Dendritic cell treated with granulocyte-macrophage colony-stimulating factor and Interleukin-4, amounts not matched to agents 40 ng/mL and 50 ng/mL, for 4 days (primary cell): Measurements from ENCODE around the gene ZNF341.

ENCODE experiments used
- H3K27ac Mint-ChIP-seq: one replicate; pipeline ENCODE4 v1.8.0; 2022; ENCODE audit warnings: mild to moderate bottlenecking, mixed read lengths
- H3K27me3 Mint-ChIP-seq: one replicate; pipeline ENCODE4 v1.8.0; 2022; ENCODE audit warnings: mild to moderate bottlenecking, mixed read lengths
- H3K36me3 Mint-ChIP-seq: one replicate; pipeline ENCODE4 v1.8.0; 2022; ENCODE audit warnings: low read depth, mixed read lengths
- H3K4me1 Mint-ChIP-seq: one replicate; pipeline ENCODE4 v1.8.0; 2022; ENCODE audit warnings: low read depth, mixed read lengths
- H3K4me3 Mint-ChIP-seq: one replicate; pipeline ENCODE4 v1.8.0; 2022; ENCODE audit warnings: mild to moderate bottlenecking, moderate library complexity, mixed read lengths
- H3K9me3 Mint-ChIP-seq: one replicate; pipeline ENCODE4 v1.8.0; 2022; ENCODE audit warnings: mixed read lengths
- intact Hi-C: fragments of 100-400 bp; cut with micrococcal nuclease; formaldehyde crosslinking; loops from one replicate; pipeline ENCODE4 v1.15.0; 2022

The ZNF341 gene

DNA sequence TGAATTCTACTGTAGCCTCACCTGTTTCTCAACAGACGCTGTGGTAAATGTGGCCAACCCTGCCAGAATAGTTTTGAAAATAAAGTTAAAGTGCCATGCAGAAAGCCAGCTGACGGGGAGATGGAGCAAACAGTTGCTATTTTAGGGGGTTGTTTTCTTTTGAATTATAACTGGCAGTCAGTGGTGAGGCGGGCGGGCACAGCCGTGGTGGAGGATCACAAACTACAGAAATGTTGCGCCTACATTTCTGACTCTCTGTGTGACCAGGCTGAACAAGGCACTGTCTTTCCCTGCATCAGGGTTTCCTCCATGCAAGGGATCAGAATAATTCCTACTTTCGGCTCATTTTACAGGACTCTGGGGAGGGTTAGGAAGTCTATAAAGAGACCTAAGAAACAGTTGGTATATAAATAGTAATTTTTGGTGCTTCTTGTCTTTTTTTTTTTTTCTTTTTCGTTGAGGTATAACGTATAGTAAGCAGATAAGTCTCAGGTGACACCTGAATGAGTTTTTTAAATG, 96.6 kb downstream of the ZNF341 start:
- H3K4me3 Mint-ChIP-seq, result no peak overlapping the region
- H3K27me3 Mint-ChIP-seq, result no peaks in the 10 kb centered on the region
- peaks cover 83% of the 10 kb centered on the region for H3K4me1 Mint-ChIP-seq
- H3K27ac Mint-ChIP-seq, result peak overlapping the region; percentile 39
- no peaks in the 10 kb centered on the region for H3K9me3 Mint-ChIP-seq
- H3K36me3 Mint-ChIP-seq, result peaks cover 56% of the 10 kb centered on the region
- intact Hi-C loops, result no loop called here

DNA sequence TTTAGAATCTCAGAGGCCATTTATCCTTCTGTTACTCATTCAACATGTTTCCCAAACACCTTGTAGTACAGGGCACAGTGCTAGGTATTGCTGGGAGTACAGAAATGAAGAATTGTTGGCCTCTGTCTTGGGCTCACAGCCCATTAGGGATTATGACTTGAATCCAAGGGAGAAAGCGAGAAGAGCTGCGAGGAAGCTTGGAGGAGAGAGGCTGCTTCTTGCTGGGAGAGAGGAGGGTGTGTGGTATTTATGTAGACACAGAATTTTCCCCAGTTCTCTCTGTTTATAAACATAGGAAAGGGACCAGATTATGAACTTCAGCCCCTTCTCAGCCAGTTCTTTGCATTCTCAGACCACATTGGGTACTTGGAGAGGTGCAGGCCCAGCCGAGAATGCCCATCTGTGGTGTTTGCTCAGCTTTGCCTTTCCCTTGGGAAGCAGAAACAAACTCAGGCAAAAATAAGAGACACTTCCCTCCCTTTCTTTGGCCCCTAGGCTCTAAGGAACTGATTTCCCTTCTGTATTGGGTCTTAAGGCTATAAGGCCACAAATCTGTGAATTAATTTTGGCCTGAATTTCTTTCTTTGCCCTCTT, 97.3 kb downstream of the ZNF341 start:
- no peaks in the 10 kb centered on the region for H3K27me3 Mint-ChIP-seq
- peaks cover 56% of the 10 kb centered on the region for H3K36me3 Mint-ChIP-seq
- intact Hi-C loops, result no loop called here
- H3K4me3 Mint-ChIP-seq, result no peak overlapping the region
- peak overlapping the region; percentile 48 for H3K27ac Mint-ChIP-seq
- H3K9me3 Mint-ChIP-seq, result no peaks in the 10 kb centered on the region
- peaks cover 89% of the 10 kb centered on the region for H3K4me1 Mint-ChIP-seq

DNA sequence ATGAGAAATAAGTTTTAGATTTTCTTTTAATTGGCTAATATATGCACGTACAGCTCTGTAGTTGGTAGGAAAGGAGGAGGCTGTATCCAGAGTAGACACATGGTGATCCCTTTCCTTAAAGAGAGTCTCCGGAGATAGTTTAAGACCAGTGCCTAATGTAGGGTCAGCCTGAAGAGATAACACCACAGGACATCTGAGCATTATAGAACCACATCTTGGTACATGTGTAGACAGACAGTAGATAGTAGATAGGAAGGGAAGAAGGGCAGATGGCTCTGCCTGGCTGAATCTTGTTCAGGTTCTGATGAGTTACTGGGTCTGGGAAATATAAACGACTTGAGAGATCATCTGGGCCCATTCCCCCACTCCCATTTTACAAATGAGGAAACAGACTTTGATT, 97.8 kb downstream of the ZNF341 start:
- H3K27ac Mint-ChIP-seq, result peak overlapping the region; percentile 48
- H3K36me3 Mint-ChIP-seq, result peaks cover 56% of the 10 kb centered on the region
- H3K9me3 Mint-ChIP-seq, result no peaks in the 10 kb centered on the region
- intact Hi-C loops, result no loop called here
- peaks cover 86% of the 10 kb centered on the region for H3K4me1 Mint-ChIP-seq
- H3K4me3 Mint-ChIP-seq, result no peak overlapping the region
- H3K27me3 Mint-ChIP-seq, result no peaks in the 10 kb centered on the region

DNA sequence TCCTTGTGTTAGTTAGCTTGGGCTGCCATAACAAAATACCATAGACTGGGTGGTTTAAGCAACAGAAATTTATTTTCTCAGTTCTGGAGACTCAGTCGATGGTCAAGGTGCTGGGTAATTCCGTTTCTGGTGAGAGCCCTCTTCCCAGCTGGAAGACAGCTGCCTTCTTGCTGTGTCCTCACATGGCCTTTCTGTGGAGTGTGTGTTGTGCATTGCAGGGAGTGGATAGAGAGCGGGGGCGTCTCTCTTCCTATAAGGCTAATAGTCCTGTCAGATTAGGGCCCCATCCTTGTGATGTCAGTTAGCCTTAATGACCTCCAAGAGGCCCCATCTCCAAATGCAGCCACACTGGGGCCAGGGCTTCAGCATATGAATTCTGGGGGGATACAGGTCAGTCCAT, 98.6 kb downstream of the ZNF341 start:
- Mint-ChIP-seq H3K4me3 (no peak overlapping the region), H3K9me3 (no peaks in the 10 kb centered on the region), H3K27me3 (no peaks in the 10 kb centered on the region), H3K4me1 (peaks cover 85% of the 10 kb centered on the region), H3K27ac (peak overlapping the region; percentile 3), H3K36me3 (peaks cover 62% of the 10 kb centered on the region)
- intact Hi-C loops, result no loop called here

DNA sequence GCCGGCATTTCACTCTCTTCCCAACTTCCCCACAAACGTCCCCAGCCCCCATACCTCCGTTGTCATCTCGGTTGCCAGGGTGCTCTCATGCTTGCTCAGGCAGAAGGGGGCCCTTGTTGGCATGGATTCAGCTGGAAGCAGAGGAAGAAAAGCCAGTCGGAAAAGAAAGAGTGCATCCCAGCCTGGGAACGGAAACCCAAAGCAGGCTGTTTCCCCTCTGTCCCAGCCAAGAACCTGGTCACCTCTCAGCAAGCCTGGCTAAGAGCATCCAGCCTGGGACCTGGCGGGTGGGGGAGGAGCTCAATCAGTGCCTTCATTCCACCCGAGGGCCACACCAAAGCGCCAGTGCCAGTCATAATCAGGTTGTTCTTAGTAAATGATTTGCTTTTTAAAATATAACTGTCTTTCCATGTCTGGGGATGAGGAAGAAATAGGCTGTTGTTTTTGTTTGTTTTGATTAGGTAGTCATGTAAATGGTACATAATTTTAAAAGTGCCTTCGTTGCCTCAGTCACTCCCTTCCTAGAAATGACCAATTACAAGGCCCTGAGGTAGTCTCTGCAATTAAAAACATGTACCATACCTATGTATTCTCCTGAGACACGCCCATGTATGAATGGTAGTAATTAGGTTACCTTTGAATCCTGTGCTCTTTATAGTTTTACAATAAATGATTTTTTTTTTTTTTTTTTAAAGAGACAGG, 100.5 kb downstream of the ZNF341 start:
- Mint-ChIP-seq H3K27me3 (no peaks in the 10 kb centered on the region), H3K4me1 (peaks cover 85% of the 10 kb centered on the region), H3K4me3 (no peak overlapping the region), H3K36me3 (peaks cover 70% of the 10 kb centered on the region), H3K9me3 (no peaks in the 10 kb centered on the region), H3K27ac (no peak overlapping the region)
- intact Hi-C loops, result no loop called here

DNA sequence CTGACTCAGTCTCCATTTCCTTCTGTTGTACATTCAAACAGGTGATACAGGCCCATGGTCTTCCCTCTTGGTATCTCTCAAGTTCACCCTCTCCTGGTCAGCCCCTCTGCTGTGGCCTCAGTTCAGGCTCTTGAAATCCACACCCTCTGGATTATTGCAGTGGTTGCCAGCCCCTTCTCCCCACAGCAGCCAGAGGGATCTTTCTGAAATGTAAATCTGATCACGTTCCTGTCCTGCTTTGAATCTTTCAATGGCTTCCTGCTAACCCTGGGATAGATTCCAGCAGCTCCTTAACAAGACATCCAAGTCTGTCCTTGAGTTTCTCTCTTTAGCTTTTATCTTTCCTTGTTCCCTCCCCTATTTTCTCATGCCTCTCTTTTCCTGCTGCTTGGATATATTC, 101.5 kb downstream of the ZNF341 start:
- Mint-ChIP-seq H3K27me3 (no peaks in the 10 kb centered on the region), H3K9me3 (no peaks in the 10 kb centered on the region), H3K4me1 (peaks cover 86% of the 10 kb centered on the region), H3K4me3 (no peak overlapping the region), H3K27ac (no peak overlapping the region), H3K36me3 (peaks cover 60% of the 10 kb centered on the region)
- intact Hi-C loops, result no loop called here

DNA sequence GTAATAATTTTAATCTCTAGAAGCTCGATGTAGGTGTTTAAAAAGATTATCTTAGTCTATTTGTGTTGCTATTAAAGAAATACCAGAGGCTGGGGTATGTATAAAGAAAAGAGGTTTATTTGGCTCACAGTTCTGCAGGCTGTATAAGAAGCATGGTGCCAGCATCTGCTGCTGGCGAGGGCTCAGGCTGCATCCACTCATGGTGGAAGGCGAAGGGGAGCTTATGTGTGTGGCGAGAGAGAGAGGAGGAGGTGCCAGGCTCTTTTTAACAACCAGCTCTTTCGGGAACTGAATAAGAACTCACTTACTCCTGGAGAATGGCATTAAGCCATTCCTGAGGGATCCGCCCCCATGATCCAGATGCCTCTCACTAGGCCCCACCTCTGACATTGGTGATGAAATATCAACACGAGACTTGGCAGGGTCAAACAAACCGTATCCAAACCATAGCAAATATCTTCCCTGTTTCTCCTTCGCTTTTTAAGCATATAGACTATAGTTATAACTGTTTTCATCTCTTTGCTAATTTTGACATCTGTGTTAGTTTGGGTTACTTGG, 103.9 kb downstream of the ZNF341 start:
- Mint-ChIP-seq H3K4me1 (peaks cover 86% of the 10 kb centered on the region), H3K27me3 (no peaks in the 10 kb centered on the region), H3K27ac (no peak overlapping the region), H3K4me3 (no peak overlapping the region), H3K36me3 (peaks cover 62% of the 10 kb centered on the region), H3K9me3 (no peaks in the 10 kb centered on the region)
- intact Hi-C loops, result no loop called here

DNA sequence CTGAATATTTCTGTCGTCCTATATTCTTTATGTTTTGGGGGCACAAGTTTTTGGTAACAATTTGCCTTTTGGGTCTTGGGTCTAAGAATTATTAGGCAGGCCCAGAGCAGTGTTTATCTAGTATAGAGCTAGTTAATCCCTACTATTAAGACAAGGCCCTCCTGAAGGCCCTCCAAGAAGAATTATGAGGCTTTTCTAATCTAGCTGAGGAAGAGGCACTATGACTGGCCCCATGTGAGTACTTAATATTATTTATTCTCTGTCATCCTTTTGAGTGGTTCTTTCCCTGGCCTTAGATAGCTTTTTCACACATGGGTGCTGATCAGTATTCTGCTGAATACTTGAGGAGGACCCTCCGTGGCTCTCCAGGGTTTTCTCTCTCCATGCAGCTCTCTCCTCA, 104.5 kb downstream of the ZNF341 start:
- Mint-ChIP-seq H3K36me3 (peaks cover 60% of the 10 kb centered on the region), H3K9me3 (no peaks in the 10 kb centered on the region), H3K4me1 (peaks cover 90% of the 10 kb centered on the region), H3K27me3 (no peaks in the 10 kb centered on the region), H3K27ac (no peak overlapping the region), H3K4me3 (no peak overlapping the region)
- intact Hi-C loops, result no loop called here

DNA sequence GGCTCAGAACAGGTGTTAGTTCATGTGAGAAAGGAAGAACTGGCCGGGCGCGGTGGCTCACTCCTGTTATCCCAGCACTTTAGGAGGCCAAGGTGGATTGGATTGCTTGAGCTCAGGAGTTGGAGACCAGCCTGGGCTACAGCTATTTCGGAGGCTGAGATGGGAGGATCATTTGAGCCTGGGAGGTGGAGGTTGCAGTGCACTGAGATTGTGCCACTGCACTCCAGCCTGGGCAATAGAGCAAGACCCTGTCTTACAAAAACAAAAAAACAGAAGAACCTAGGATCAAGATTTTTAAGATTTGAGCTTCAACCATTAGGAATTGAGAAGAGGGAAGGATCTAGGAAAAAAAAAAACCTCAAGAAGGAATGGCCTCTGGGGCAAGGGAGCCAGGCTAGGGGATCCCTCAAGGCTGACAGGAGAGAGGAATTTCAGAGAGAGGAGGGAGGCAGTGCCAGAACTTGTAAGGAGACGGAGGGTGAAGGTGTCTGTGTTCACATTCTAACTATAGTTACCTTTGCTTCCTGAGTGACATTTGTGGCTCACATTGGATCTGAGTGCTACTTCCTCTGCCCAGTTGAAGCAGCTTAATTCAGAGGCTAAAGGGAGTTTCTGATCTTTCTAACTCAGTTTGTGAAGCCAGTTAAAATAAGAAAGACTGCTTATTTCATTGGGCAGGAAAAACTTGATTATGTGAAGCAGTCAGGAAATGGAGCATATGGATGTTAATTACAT, 105.5 kb downstream of the ZNF341 start:
- no peaks in the 10 kb centered on the region for H3K27me3 Mint-ChIP-seq
- peaks cover 50% of the 10 kb centered on the region for H3K36me3 Mint-ChIP-seq
- intact Hi-C loops, result no loop called here
- H3K9me3 Mint-ChIP-seq, result no peaks in the 10 kb centered on the region
- H3K27ac Mint-ChIP-seq, result peak overlapping the region; percentile 25
- H3K4me3 Mint-ChIP-seq, result no peak overlapping the region
- peaks cover 90% of the 10 kb centered on the region for H3K4me1 Mint-ChIP-seq

DNA sequence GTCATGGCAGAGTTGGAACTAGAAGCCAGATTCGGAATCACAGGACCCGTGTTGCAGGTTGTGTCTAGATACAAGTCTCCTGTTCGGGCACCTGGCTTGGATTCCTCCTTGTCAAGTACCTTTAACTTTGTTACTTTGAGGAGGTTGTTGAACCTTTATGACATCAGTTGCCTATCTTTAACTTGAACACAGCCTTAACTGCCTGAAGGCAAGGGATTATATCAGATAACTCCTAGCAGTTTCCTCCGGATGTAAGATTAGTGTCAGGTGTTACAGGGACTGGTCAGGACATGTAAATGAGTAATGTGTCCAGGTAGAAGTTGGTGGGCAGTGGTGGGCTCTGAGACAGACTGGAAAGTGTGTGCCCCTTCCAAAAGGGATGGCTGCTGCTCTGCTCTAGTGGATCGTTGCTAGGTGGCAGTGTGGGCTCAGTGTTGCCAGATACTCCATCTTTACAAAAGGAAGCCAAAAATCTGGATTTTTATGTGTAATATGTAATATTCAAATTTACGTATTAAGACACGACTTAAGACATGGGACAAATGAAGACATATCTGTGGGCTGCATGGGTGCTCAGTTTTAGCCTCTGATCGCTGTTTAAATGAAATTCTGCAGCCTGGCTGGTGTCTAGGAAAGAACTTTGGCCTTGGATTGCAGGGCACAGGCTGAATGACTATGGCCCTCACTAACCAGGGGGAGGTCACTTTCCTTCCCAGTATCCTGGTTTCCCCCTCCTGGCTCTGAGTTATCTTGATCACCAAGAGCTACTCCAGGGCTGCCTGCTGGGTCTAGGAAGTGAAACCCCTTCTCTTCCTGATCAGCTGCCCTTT, 106.5 kb downstream of the ZNF341 start:
- peak overlapping the region; percentile 35 for H3K27ac Mint-ChIP-seq
- H3K36me3 Mint-ChIP-seq, result peaks cover 42% of the 10 kb centered on the region

DNA sequence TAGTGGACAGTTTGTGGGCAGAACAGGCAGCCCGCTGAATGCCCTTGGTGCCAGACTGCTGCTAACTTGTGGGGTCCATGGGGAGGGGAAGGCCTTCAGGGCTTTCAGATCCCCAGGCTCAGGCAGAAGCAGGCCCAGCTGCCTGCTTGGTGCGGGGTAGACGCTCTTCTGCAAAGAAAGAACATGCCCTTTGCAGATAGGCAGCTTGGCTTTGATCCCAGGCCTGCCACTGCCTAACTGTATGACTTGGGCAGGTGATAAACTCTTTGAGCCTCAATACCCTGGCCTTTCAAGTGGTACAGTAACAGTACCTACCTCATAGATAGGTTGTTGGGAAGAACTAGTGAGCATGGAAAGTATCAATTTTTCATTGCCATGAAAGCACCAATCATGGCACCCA, 107.8 kb downstream of the ZNF341 start:
- intact Hi-C loops, result no loop called here
- H3K4me3 Mint-ChIP-seq, result no peak overlapping the region
- peaks cover 29% of the 10 kb centered on the region for H3K36me3 Mint-ChIP-seq
- H3K4me1 Mint-ChIP-seq, result peaks cover 92% of the 10 kb centered on the region
- no peaks in the 10 kb centered on the region for H3K9me3 Mint-ChIP-seq
- H3K27ac Mint-ChIP-seq, result no peak overlapping the region
- no peaks in the 10 kb centered on the region for H3K27me3 Mint-ChIP-seq

More for the DNA sequence above, 106.5 kb downstream of the ZNF341 start:
- intact Hi-C loops, result no loop called here
- peaks cover 94% of the 10 kb centered on the region for H3K4me1 Mint-ChIP-seq
- no peaks in the 10 kb centered on the region for H3K9me3 Mint-ChIP-seq
- no peaks in the 10 kb centered on the region for H3K27me3 Mint-ChIP-seq
- H3K4me3 Mint-ChIP-seq, result no peak overlapping the region

DNA sequence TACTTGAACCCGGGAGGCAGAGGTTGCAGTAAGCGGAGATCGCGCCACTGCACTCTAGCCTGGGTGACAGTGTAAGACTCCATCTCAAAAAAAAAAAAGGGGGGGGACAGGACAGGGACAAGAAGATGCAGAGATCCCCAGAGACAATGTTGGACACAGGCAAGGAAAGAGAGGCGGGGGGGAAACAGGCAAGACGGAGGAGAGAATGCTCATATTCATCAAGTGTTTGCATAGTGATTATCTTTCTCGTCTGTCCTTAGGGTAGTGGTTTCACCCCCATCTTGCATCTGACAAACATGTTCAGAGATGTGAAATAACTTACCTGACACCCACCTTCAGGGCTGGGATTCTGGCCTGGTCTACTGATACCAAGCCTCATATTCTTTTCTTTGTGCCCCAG, 108.4 kb downstream of the ZNF341 start:
- no peak overlapping the region for H3K4me3 Mint-ChIP-seq
- intact Hi-C loops, result loop anchor here (10.0 kb wide), 1 partner anchor 45 kb away; no protein-coding TSS in a partner anchor

DNA sequence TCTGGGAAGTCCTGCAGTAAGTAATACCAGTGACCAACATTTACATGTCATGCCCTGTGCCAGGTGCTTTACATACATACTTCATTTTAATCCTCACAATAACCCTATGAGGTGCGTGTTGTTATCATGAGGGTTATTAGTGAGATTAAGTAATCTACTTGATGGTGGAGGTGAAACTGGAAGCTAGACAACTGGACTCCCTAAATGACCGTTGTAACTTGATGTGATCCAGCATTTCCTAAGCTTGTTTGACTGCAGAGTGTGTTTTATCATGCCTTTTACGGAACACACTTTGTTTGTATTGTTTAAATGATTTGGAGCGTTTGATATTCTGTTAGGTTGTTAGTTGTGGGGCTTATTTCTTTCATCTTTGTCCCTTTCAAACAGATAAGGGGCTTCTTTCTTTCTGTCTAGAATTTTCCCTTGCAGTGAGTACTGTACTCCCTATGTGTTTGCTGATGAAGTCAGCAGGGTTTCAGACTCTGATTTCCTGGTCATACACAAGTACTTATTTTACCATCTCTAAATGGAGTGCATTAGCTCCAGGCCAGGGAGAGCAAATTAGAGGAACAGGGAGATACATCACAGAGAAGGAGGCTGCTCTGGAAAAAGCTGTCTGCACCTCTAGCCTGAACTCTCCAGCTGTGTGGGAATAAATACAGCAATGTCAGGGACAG, 109.1 kb downstream of the ZNF341 start:
- Mint-ChIP-seq H3K9me3 (no peaks in the 10 kb centered on the region), H3K4me3 (no peak overlapping the region), H3K4me1 (peaks cover 92% of the 10 kb centered on the region), H3K27ac (no peak overlapping the region), H3K27me3 (no peaks in the 10 kb centered on the region), H3K36me3 (peaks cover 23% of the 10 kb centered on the region)
- intact Hi-C loops, result loop anchor here (10.0 kb wide), 1 partner anchor 46 kb away; no protein-coding TSS in a partner anchor

More for the DNA sequence above, 108.4 kb downstream of the ZNF341 start:
- Mint-ChIP-seq H3K36me3 (peaks cover 23% of the 10 kb centered on the region), H3K9me3 (no peaks in the 10 kb centered on the region), H3K27ac (no peak overlapping the region), H3K27me3 (no peaks in the 10 kb centered on the region), H3K4me1 (peaks cover 92% of the 10 kb centered on the region)
